Osteoblast (primary cell): ENCODE results near the gene ATE1. TPM values are rescaled to one million over a fixed set of nuclear protein-coding genes. Genes with fewer than 3 reads are reported as not detected.
A peak's percentile ranks its signal among the peaks of the same experiment; 100 is the strongest.

ENCODE experiments used
- DNase-seq: peaks from one replicate; pipeline ENCODE4 v3.0.0; 2011; ENCODE audit warnings: low spot score, mixed read lengths; ENCODE audit not compliant: insufficient read length; ENCODE audit errors: missing footprints
- H2AFZ ChIP-seq: 2 replicates; pipeline ENCODE4 v1.6.0; 2011; ENCODE audit warnings: mild to moderate bottlenecking, low read length
- H3K27ac ChIP-seq: 2 replicates; pipeline ENCODE4 v1.5.1; 2011; ENCODE audit warnings: mild to moderate bottlenecking, low read depth, low read length, moderate library complexity
- H3K27me3 ChIP-seq: 2 replicates; pipeline ENCODE4 v1.6.0; 2012; ENCODE audit warnings: mild to moderate bottlenecking, control low read depth, inconsistent platforms, low read length, moderate library complexity; ENCODE audit not compliant: insufficient read depth
- H3K36me3 ChIP-seq: 2 replicates; pipeline ENCODE4 v1.5.1; 2011; ENCODE audit warnings: mild to moderate bottlenecking, low read length, control low read depth, moderate library complexity; ENCODE audit not compliant: insufficient read depth
- H3K4me1 ChIP-seq: 2 replicates; pipeline ENCODE4 v1.5.1; 2011; ENCODE audit warnings: mild to moderate bottlenecking, low read length, control low read depth, moderate library complexity; ENCODE audit not compliant: insufficient read depth
- H3K4me2 ChIP-seq: 2 replicates; pipeline ENCODE4 v1.6.0; 2011; ENCODE audit warnings: mild to moderate bottlenecking, low read length; ENCODE audit not compliant: insufficient read depth
- H3K4me3 ChIP-seq: fragments of 200-600 bp; sonication (generic); 3 replicates; pipeline ENCODE4 v1.5.1; 2012; ENCODE audit warnings: mild to moderate bottlenecking, low read length, inconsistent platforms; ENCODE audit not compliant: insufficient read depth
- H3K79me2 ChIP-seq: 2 replicates; pipeline ENCODE4 v1.6.0; 2012; ENCODE audit warnings: mild to moderate bottlenecking, low read length, control low read depth, inconsistent platforms; ENCODE audit not compliant: insufficient read depth
- H3K9me3 ChIP-seq: 2 replicates; pipeline ENCODE4 v1.5.1; 2011; ENCODE audit warnings: low read depth, low read length, control low read depth
- H4K20me1 ChIP-seq: 2 replicates; pipeline ENCODE4 v1.6.0; 2012; ENCODE audit warnings: mild to moderate bottlenecking, low read length, control low read depth; ENCODE audit not compliant: insufficient read depth
- CTCF ChIP-seq: IDR thresholded peaks from 2 replicates; pipeline ENCODE4 v1.5.1; 2011; ENCODE audit warnings: mild to moderate bottlenecking, low read depth, low read length, moderate library complexity; ENCODE audit errors: extremely low read depth
- total RNA-seq: library from RNA; depleted of rRNA; stranded (reverse); fragments of >200 nt; gene quantifications from 2 replicates; pipeline ENCODE4 v1.2.3, GENCODE V29; 2012

Gene ATE1
- total RNA-seq, 1 donor: 21.0 TPM

GRCh38 chr10:121754666-121755065, 173.2 kb downstream of the ATE1 start:
- Histone ChIP-seq H4K20me1 (no peaks in the 10 kb centered on the region), H3K79me2 (no peaks in the 10 kb centered on the region), H3K4me3 (no peak overlapping the region), H3K27me3 (no peaks in the 10 kb centered on the region), H3K4me1 (peaks cover 19% of the 10 kb centered on the region), H2AFZ (no peak overlapping the region), H3K4me2 (peak overlapping the region; percentile 74), H3K9me3 (peaks cover under 1% of the 10 kb centered on the region), H3K27ac (peak overlapping the region; percentile 92), H3K36me3 (no peaks in the 10 kb centered on the region)
- TF ChIP-seq CTCF: no peak
- no peak for DNase-seq

- Histone ChIP-seq H3K4me3 (peak overlapping the region; percentile 27), H3K79me2 (no peaks in the 10 kb centered on the region), H3K4me2 (peak overlapping the region; percentile 74), H3K27ac (peak overlapping the region; percentile 92), H3K4me1 (peaks cover 19% of the 10 kb centered on the region), H4K20me1 (no peaks in the 10 kb centered on the region), H3K27me3 (no peaks in the 10 kb centered on the region), H3K9me3 (no peaks in the 10 kb centered on the region), H3K36me3 (no peaks in the 10 kb centered on the region), H2AFZ (no peak overlapping the region)
- peak; percentile 83 for DNase-seq
- peak; percentile 52 for TF ChIP-seq CTCF
Observed at GRCh38 chr10:121753726-121754476, 173.9 kb downstream of the ATE1 start.

GRCh38 chr10:121751191-121751760, 176.6 kb downstream of the ATE1 start:
- H3K79me2 ChIP-seq: no peaks in the 10 kb centered on the region
- no peak overlapping the region for H3K4me2 ChIP-seq
- TF ChIP-seq CTCF: no peak
- no peaks in the 10 kb centered on the region for H3K36me3 ChIP-seq
- no peak overlapping the region for H3K27ac ChIP-seq
- H2AFZ ChIP-seq: no peak overlapping the region
- H4K20me1 ChIP-seq: no peaks in the 10 kb centered on the region
- no peaks in the 10 kb centered on the region for H3K9me3 ChIP-seq
- no peak for DNase-seq
- no peaks in the 10 kb centered on the region for H3K27me3 ChIP-seq
- peaks cover 19% of the 10 kb centered on the region for H3K4me1 ChIP-seq
- H3K4me3 ChIP-seq: no peak overlapping the region

GRCh38 chr10:121747163-121747775, 180.6 kb downstream of the ATE1 start:
- no peaks in the 10 kb centered on the region for H3K4me1 ChIP-seq
- no peak overlapping the region for H3K4me2 ChIP-seq
- H3K27ac ChIP-seq: no peak overlapping the region
- no peak overlapping the region for H3K4me3 ChIP-seq
- no peak for DNase-seq
- no peak for TF ChIP-seq CTCF
- no peaks in the 10 kb centered on the region for H3K36me3 ChIP-seq
- H2AFZ ChIP-seq: no peak overlapping the region
- no peaks in the 10 kb centered on the region for H4K20me1 ChIP-seq
- H3K79me2 ChIP-seq: no peaks in the 10 kb centered on the region
- H3K27me3 ChIP-seq: no peaks in the 10 kb centered on the region
- H3K9me3 ChIP-seq: no peaks in the 10 kb centered on the region
